T-helper 1 cell (primary cell): ENCODE measurements around the gene FN3K.

Experiments used
- DNase-seq, 5 donors: peaks; one replicate each; pipeline ENCODE4 v3.0.0-alpha.2; 2012 to 2020
- total RNA-seq, 4 donors: gene quantifications; one replicate each; lab custom pipeline; 2026; lab: John Stamatoyannopoulos, UW

The FN3K gene
- 0.61 to 2.9 (median 1.2) reads per million in 4 donors for total RNA-seq

DNA sequence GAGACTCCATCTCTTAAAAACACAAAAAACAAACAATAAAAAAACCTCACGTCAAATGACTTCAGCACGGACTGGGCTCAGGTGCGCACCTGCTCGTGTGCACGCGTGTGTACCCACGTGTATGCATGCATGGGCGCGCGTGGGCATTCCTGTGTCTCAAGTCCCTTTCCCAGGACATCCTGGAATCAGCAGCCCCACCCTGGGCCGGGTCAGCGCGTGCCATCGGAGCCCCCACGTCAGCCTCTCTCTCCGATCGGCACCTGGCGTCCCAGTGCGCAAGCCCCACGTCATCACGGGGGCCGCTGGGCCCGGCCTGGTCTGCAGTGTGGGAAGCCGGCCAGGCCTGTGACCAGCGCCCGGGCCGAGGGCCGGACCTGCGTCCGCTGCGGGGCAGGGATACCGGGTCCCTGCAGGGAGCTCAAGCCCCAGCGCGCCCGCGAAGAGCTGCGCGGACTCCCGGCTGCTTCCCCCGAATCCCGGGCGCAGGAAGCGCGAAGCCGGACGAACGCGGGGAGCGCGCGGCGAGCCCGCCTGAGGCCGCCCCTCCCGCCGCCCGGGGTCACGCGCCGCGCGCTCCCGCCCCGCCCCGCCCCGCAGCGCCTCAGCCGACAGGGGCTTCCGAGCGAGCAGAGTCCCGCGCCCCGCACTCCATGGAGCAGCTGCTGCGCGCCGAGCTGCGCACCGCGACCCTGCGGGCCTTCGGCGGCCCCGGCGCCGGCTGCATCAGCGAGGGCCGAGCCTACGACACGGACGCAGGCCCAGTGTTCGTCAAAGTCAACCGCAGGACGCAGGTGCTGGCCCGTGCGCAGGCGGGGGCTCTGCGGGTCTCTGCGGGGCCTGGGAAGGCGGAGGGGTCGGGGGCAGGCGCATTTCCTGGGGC, at the start of gene FN3K:
Gene FN3K (plus strand): TSS at position 629 of the 880 bp plus-strand sequence. CDS start 22 bp downstream, at position 651.
- peak in 2 of 5 donors; percentile 26 to 29 for DNase-seq

DNA sequence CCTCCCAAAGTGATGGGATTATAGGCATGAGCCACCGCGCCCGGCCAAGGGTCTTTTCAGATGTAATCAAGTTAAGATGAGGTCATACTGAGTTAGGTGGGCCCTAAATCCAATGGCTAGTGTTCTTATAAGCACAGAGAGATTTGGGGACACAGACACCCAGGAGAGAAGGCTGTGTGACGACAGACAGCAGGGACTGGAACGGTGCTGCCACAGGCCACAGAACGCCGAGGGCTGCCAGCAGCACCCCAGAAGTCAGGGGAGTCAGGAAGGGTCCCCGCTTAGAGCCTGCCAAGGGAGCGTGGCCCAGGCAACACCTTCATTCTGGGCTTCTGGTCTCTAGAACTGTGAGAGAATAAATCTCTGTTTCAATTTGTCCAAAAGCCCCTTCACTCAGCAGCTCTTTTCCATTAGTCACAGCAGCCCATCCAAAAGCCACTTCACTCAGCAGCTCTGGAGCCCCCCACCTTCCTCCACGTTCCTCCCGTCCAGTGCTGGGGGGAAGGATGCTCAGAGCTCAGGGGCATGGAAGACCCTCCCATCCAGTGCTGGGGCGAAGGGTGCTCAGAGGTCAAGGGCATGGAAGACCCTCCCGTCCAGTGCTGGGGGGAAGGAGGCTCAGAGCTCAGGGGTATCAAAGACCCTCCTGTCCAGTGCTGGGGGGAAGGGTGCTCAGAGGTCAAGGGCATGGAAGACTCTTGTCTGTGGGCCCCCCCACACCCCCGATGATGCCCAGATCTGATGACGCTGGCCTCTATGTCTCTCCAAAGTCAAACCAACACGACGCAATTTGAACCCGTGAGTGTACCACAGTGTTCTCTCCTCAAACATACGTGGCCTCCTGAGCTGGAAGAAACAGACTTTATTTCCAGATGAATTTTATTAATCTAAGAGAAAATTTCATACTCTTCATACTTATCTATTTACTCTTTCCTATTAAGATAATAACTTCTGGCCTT, 48.8 kb upstream of the FN3K start:
- DNase-seq: no peak

DNA sequence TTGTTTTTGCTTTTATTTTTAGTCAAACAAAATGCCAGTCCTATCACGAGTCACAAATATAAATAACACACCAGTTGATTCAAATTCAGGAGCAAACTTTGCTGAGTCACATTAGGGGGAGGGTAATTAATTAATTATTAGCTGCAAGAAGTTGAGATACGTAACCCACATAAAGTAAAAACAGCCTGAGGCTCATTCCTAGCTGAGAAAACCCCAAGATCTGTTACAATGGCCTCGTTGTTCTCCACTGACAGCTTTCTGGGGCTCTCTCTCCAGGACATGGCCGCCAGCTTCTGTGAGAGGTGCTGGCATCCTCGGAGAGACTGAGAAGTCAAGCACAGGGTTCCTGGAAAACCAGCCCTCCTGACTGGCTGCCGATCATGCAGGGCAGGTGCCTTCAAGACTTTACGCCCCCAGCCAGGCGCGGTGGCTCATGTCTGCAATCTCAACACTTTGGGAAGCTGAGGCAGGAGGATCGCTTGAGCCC, 48.0 kb upstream of the FN3K start:
- DNase-seq: no peak

DNA sequence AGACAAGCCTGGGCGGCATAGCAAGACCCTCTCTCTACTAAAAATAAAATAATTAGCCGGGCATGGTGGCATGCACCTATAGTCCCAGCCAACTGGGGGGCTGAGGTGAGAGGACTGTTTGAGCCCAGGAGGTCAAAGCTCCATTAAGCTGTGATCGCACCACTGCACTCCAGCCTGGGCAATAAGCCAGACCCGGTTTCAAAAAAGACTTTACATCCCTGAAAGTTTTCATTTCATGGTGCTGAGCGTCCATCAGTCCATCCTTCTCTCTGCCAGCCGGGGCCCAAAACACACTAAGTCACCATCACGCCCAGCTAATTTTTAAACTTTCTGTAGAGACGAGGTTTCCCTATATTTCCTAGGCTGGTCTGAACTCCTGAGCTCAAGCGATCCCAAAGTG, 47.5 kb upstream of the FN3K start:
- no peak for DNase-seq

DNA sequence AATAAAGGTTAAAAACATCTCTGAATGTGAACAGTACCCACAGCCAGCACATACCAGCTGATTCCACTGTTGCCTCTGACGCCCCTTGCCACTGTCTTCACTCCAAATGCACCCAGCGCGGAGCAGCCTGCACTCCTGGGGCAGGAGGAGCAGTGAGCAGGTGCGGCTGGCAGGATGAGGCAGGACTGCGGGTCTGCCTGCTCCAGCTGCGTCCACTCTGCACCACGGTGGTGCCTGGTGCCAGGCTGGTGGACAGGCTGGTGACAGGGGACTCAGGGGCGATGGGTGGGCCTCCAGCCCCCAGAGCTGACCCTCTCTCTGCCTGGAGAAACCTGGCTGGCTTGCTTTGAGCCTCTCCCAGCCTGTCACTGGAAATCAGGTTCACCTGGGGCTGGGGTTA, 46.3 kb upstream of the FN3K start:
- no peak for DNase-seq

DNA sequence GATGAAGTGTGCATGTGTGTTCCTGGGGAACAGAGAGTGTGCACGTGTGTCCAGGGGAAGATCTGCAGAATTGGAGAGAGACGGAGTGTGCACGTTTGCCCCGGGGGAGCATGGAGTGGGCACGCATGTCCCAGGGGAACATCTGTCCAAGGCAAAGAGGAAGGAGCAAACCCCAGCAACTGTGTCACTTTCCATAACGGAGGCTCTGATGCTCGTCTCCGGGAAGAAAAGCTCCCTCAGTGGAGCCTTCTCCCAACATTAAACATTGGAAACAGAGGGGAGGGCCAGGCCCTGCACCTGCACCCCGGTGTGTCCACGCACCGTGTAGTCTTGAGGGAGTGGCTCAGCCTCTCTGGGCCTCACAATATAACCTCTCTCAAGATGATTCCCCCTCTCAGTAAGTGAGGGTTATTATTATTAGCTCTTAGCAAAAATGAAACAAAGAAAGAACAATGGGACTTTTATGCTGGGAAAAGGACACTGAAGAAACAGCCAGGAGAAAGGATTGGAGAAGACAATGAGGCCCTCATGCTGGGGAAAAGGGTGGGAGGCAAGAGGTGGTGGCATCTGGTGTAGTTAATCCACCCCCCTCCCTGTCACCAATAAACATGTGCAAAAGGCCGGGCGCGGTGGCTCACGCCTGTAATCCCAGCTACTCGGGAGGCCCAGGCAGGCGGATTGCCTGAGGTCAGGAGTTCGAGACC, 44.5 kb upstream of the FN3K start:
- DNase-seq: no peak

DNA sequence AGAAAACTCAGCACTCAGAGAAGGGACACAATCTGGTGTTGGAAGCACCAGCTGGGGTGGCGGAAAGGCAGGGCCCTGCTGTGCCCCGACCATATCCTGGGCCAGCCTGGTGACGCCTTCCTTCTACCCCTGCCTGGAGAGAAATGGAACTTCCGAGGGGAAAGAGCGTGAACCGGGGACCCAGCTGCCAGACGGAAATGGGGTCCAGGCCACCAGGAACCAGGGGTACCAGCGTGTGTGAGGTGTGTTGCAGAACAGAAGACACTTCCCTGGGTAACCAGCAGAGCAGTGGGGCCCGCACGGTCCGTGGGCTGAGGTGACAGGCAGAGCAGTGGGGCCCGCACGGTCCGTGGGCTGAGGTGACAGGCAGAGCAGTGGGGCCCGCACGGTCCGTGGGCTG, 43.7 kb upstream of the FN3K start:
- DNase-seq: no peak

DNA sequence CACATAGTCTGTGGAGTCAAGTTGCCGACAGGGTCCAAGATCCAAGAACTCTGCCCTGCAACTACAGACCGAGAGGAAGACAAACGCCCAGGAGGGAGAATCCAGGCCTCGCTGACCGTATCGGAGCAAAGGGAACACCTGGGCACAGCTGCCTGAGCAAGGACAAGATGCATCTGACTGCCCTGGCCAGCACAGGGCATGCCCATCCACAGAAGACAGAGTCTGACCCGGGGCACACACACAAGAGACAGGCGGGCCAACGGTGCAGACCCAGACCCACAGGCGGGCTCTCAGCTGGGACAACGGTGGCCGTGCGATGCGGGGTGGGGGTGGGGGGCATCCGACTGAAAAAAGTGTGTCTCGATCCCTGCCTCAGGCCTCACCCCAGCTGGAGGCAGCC, 43.1 kb upstream of the FN3K start:
- DNase-seq: no peak

DNA sequence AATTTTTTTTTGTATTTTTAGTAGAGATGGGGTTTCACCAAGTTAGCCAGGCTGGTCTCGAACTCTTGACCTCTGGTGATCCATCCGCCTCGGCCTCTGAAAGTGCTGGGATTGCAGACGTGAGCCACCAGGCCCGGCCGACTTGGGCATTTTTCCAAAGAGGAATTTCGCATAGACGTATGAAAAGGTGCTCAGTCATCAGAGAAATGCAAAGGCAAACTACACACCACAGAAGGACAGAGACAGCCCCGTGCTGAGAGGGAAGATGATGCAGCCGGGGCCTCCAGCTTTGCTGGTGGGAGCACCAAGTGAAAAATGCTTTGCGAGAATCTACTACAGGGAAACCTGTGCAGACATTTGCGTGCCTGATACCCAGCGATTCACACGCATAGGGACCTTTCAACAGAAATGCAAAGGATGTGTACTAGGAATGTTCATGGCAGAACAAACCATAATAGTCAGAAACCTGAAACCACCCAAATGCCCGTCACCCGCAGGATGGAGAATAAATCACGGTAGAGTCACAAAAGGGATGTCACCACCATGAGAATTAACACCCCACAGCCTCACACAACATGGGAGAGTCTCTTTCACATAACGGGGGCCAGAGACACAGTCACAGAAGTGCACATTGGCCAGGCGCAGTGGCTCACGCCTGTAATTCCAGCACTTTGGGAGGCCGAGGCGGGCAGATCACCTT, 42.1 kb upstream of the FN3K start:
- no peak for DNase-seq

DNA sequence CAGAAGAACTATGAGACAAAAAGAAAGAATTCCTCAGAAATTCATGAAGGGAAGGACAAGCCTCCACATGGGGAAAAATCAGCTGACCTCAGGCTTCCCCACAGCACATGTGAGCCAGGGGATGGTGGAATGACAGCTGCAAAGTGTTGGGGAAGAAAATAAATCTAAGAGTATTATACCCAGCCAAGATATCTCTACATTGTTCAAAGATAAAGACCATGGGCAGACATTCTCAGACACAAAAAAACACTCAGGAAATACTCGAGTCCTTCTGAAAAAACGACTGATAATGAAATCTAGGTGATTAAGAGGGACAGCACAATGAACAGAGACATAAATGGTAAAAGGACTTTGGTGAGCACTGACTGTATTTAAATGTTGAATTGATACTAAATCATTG, 40.8 kb upstream of the FN3K start:
- DNase-seq: no peak

DNA sequence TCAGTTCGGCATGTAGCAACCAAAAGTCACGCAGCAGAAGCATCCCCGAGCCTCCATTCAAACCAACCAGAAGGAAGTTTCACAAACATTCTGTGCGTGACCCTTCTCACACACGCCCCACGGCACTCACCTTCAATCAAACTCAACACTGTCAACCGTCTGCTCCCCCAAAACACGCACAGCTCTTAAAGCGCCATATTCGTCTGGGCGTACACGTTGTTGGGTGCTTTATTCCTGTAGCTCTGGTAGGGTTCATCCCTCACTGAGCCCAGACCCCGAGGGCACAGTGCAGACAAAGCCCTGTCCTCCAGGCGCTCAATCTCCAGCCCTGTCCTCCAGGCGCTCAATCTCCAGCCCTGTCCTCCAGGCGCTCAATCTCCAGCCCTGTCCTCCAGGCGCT, 39.2 kb upstream of the FN3K start:
- DNase-seq: no peak

DNA sequence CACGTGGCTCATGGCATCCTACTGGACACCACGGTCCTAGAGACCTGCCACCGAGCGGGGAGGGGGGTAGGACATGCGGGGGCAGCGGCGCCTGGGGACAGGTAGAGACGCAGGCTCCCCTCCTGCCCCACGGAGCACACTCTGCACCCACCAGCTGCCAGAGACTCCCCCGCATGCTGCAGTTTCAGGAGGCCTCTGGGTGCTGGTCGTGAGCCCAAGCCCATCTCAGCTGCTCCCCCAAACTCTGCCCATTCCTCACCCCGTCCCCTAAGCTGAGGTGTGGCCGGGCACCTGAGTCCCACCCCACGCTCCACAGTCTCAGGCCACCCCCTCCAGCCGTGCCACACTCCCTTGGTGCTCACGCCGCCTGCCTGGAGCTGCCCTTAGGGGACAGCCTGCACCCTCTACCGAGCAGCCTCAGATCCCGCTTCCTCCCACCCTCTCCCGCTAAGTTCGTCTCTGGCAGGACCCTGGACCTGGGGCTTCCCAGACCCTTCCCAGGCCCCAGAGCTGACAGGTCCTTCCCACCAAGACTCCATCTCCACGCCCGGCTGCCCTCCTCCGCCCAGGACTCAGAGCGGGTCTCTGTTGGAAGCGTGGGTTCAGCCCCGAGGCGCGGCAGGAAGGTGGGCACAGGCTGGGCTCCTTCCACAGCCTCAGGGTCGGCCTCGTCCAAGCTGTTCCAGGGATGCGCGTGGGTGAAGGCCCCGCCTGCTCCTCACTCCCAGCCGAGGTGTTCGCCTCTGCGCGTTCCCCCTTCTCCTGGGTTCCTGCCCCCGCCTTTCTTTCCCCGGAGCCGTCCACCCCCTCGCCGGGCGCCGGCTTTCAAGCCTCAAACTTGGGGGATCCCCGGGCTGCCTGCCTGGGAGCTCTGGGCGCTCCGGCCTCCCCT, 38.3 kb upstream of the FN3K start:
- DNase-seq: peak in 1 of 5 donors; percentile 8

DNA sequence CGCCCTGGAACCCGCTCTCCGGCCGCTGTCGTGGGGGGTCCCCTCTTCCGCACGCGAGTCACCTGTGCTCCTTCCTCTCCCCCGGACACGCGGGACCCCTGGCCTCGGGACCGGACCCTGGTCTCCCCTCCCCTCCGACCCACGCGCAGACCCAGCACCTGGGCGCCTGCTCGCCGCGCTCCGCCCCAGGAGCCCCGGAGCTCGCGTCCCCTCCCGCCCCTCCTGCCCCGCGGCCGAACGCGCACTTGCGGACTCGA, 37.7 kb upstream of the FN3K start:
- DNase-seq: no peak

DNA sequence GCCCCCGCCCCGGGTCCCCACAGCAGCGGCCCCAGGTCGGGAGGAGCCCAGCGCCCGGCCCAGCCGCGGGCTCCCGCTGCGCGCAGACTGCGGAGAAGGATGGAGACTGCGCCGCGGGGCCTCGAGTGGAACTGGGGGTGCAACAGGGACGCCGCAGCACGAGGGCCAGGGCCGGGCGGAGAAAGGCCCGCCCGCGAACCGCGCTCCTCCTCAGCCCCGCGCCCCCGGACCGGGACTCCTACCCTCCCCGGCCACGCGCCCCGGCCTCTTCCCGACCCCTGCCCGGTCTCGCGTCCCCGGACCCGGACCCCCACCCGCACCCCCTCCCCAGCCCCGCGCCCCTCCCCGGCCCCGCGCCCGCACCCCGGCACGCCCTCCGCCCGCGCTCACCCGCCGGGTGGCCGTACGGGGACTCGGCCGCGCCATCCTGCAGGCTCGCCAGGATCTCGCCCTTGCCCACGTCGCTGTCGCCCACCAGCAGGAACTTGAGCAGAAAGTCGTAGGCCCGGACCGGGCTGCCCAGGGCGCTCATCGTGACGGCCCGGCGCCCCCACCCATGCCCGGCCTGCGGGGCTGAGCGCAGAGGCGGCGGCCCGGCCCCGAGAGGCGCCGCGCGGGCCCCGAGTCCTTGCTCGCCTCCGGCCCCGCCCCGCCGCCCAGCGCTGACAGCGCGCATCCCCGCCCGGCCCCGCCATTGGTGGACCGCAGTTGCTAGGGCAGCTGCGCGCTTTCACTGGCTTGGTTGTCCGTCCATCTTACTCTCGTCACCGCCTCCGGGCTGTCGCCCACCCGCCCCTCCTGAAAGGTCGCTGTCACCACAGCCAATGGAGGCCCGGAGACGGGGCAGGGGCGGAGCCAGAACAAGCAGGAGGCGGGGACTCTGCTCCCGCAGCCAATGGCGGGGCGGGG, 37.1 kb upstream of the FN3K start, which contains the start of gene RAB40B:
Gene RAB40B (minus strand): TSS at position 634 of the 909 bp plus-strand sequence. CDS start 102 bp downstream, at position 532.
- peak; percentile 97 to 99 (median 98) for DNase-seq

DNA sequence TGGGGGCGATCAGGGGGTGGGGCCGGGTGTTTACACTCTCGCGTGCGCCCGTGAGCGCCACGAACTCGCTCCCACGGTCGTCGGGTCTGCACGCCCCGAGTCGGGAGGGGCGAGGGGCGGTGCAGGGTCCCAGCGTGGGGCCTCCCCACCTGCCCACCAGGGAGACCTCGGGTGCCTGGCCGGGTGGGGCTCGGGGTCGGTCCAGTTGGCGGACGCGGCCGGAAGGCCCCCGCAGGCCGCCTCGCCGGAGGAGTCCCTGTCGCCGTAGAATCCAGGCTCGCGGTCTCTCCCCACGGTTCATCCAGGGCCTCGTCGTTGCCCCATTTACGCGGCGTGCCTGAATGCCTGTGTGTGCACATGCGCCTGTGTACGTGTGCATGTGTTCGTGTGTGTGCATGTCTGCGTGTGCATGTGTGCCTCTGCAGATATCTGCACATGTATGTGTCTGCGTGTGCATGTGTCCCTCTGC, 36.4 kb upstream of the FN3K start:
- DNase-seq: no peak

DNA sequence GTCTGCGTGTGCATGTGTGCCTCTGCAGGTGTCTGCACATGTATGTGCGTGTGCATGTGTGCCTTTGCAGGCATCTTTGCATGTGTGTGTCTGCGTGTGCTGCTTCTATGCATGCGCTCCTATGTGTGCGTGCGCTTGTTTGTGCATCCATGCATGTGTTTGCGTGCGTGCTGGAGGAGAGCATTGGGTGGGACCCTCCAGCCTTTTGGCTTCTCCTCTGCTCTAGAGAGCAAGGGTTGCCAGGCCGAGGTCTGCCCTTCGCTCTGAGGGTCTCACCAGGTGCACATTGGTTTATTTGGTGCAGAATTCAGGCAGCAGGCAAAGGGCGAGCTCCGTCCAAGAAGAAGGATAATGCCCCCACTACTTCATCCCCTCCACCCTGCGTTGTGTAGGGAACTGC, 35.9 kb upstream of the FN3K start:
- DNase-seq: no peak

DNA sequence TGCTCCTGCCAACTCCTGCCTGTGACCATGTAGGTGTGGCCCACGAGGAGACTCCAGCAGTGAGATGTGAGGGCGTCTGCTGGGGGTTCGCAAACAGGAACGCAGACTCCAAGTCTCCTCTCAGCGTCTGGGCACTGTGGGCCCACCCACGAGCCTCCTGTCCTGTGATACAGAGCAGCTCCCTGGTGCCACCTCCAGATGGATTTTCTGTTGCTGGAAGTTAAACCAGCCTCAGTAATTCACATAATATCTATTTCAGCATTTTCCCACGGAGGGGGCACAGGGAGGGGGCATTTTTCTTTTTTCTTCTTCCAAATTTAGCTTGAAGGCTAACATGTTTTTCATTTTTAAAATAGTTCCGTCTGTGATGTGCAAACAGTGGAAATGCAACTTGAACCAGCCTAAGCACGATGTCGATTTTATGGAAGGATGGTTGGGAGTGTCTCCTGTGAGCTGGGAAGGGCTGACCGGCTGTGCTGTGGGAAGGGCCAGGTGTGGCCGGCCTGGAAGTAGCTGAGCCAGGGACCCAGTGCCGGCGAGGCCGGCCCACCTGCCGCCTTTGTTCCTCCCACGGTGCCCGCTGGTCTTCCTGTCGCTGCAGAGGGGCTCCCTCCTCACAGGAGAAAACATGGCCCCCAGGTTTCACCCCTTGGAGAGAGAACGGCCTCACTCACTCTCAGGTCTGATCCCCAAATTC, 33.0 kb upstream of the FN3K start:
- no peak for DNase-seq

DNA sequence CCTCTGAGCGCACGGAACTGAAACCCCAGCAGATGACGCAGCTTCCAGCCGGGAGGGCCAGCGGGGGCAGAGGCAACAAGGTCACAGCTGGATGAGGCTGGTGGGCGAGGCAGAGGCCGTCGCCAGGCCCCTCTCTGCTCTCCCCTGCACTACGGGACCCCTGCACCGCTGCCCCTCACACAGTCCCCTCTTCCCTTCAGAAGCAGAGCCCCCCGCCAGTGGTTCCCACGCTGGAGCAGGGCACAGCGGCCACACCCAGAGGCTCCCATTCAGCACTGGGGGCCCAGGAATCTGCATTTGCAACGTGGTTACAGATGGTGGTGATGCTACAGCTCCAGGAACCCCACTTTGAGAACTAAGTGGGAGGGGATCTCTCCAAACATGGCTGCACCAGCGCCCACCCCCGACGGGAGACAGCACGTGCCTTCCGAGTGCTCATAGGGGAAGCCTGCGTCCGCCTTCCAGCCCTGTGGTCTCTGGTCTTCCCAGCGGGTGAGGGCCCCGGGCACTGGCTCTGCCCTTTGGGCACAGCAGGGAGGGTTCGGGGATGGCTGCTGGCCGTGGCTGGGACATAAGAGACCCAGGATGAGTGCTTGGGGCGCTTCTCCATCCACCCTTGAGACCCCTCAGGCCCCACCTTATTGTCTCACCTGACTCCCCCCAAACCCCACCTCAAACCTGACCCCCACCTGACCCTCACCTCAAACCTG, 32.2 kb upstream of the FN3K start:
- DNase-seq: no peak
